K562 (cell line): ENCODE data around the gene HEATR9. TPM values are rescaled to one million over a fixed set of nuclear protein-coding genes. Genes with fewer than 3 reads are reported as not detected.
A peak's percentile ranks its signal among the peaks of the same experiment; 100 is the strongest.

Experiments used
- AFF4 ChIP-seq: sonication (generic); formaldehyde crosslinking; IDR thresholded peaks from 2 replicates; pipeline ENCODE4 v1.8.0; 2023; ENCODE audit warnings: mild to moderate bottlenecking, missing genetic modification reagents
- BCL6 ChIP-seq: fragments of 250-450 bp; sonication (Bioruptor Pico); IDR thresholded peaks from 2 replicates; pipeline ENCODE4 v1.4.0; 2020
- DACH1 ChIP-seq: fragments of 450-650 bp; IDR thresholded peaks from 2 replicates; pipeline ENCODE4 v1.6.1; 2018; ENCODE audit not compliant: partially characterized antibody
- EP300 ChIP-seq: IDR thresholded peaks from 2 replicates; pipeline ENCODE4 v1.6.1; 2012; ENCODE audit warnings: low read length, improper control_type of control experiment
- FOXA1 ChIP-seq: fragments of 450-650 bp; IDR thresholded peaks from 2 replicates; pipeline ENCODE4 v1.6.1; 2016; ENCODE audit warnings: mild to moderate bottlenecking, borderline replicate concordance
- IRF2 ChIP-seq: sonication (generic); formaldehyde crosslinking; IDR thresholded peaks from 2 replicates; pipeline ENCODE4 v1.8.1; 2022; ENCODE audit warnings: mild to moderate bottlenecking, missing genetic modification reagents
- KLF1 ChIP-seq: fragments of 450-650 bp; IDR thresholded peaks from 2 replicates; pipeline ENCODE4 v1.6.1; 2016; ENCODE audit warnings: missing genetic modification characterization, missing compliant biosample characterization
- NR2C1 ChIP-seq, 2 experiments: fragments of 450-650 bp; IDR thresholded peaks; 2 replicates each; pipeline ENCODE4 v1.6.1; 2017; ENCODE audit warnings: mild to moderate bottlenecking in 2 of 2, antibody characterized with exemption in 1 of 2, inconsistent platforms in 1 of 2, missing compliant biosample characterization in 1 of 2, missing genetic modification characterization in 1 of 2
- PTRF ChIP-seq: fragments of 450-650 bp; IDR thresholded peaks from 2 replicates; pipeline ENCODE4 v1.6.1; 2016; ENCODE audit warnings: mild to moderate bottlenecking, missing genetic modification characterization, missing compliant biosample characterization
- RFX1 ChIP-seq: fragments of 450-650 bp; IDR thresholded peaks from 2 replicates; pipeline ENCODE4 v1.6.1; 2016; ENCODE audit warnings: mild to moderate bottlenecking, moderate library complexity
- TSC22D4 ChIP-seq: fragments of 450-650 bp; IDR thresholded peaks from 2 replicates; pipeline ENCODE4 v1.6.1; 2016; ENCODE audit warnings: missing genetic modification characterization, missing biosample characterization, control low read depth
- U2AF1 ChIP-seq: fragments of 200-400 bp; formaldehyde crosslinking; optimal IDR thresholded peaks from 2 replicates; pipeline ENCODE3; 2017; ENCODE audit warnings: mild to moderate bottlenecking, low read depth, low read length, moderate library complexity
- ZNF561 ChIP-seq: fragments of 450-650 bp; formaldehyde crosslinking; conservative IDR thresholded peaks from 2 replicates; pipeline ENCODE4 v1.4.0; 2020; ENCODE audit warnings: mild to moderate bottlenecking, moderate library complexity
- ZNF589 ChIP-seq: fragments of 200-800 bp; sonication (Bioruptor generic); IDR thresholded peaks from 2 replicates; pipeline ENCODE4 v1.6.1; 2016; ENCODE audit warnings: low read depth, missing genetic modification characterization, missing compliant biosample characterization
- polyA plus RNA-seq, 8 experiments: library from polyadenylated mRNA; depleted of rRNA in 4 of 8; stranded (reverse) in 5 of 8; unstranded in 3 of 8; fragments of >200 nt; fragmentation: Nextera tagmentation in 2 of 8; fragmentation: Illumina TruSeq in 1 of 8; extraction: Ambion mirVana in 2 of 8; extraction: Trizol in 1 of 8; gene quantifications; 2 replicates each; pipeline versions ENCODE4 v1.2.1 to v1.2.3, GENCODE V29; 2011 to 2014; ENCODE audit warnings: inconsistent platforms in 1 of 8, missing spikeins in 1 of 8
- total RNA-seq, 7 experiments: library from RNA; depleted of rRNA in 6 of 7; stranded (reverse); fragments of >200 nt in 6 of 7; fragmentation: Illumina TruSeq in 2 of 7; extraction: Trizol in 2 of 7; gene quantifications; 2 replicates each; pipeline versions ENCODE4 v1.2.1 to v1.2.3, GENCODE V29; 2011 to 2021; ENCODE audit warnings: low replicate concordance in 1 of 7
- TF ChIP-seq, protein P1 (sequence below): fragments of 250-450 bp; sonication (Bioruptor Pico); IDR thresholded peaks from 2 replicates; pipeline ENCODE4 v1.6.1; 2021; ENCODE audit warnings: mild to moderate bottlenecking
- TF ChIP-seq, protein P2 (sequence below): sonication (generic); formaldehyde crosslinking; IDR thresholded peaks from 2 replicates; pipeline ENCODE4 v1.8.0; 2022; ENCODE audit warnings: mild to moderate bottlenecking, missing genetic modification reagents
- TF ChIP-seq, protein P3 (sequence below): fragments of 250-450 bp; sonication (Bioruptor Pico); IDR thresholded peaks from 2 replicates; pipeline ENCODE4 v1.8.0; 2022; ENCODE audit warnings: moderate library complexity, mild to moderate bottlenecking, inconsistent platforms

HEATR9 gene
- total and polyA plus RNA-seq, 9 of the 15 experiments (the other 6 are each of a cell fraction or from before 2014, with no cell fraction given), result not detected

GRCh38 chr17:35865412-35866340, 3.0 kb downstream of the HEATR9 start (continued):
- TF ChIP-seq IRF2 (CRISPR knock-in tag) (no peak), EP300 (peak; percentile 11; the same call in 1 of the 2 replicates), AFF4 (no peak), BCL6 (CRISPR knock-in tag) (no peak), DACH1 (no peak), NR2C1 (IDR thresholded peaks at IDR 0.05) (no peak), NR2C1 (tag; IDR thresholded peaks at IDR 0.05) (no peak), ZNF561 (CRISPR knock-in tag) (no peak), U2AF1 (no peak), FOXA1 (peak; percentile 11; the same call in 1 of the 2 replicates), KLF1 (no peak), TSC22D4 (no peak), ZNF589 (CRISPR knock-in tag) (0 out of 2 replicates have a peak, but pooled peaks have one; percentile 28), RFX1 (no peak), PTRF (tag) (no peak)
- TF ChIP-seq, protein P1, sequence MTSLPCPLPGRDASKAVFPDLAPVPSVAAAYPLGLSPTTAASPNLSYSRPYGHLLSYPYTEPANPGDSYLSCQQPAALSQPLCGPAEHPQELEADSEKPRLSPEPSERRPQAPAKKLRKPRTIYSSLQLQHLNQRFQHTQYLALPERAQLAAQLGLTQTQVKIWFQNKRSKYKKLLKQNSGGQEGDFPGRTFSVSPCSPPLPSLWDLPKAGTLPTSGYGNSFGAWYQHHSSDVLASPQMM (CRISPR knock-in tag), result no peak
- TF ChIP-seq, protein P2, sequence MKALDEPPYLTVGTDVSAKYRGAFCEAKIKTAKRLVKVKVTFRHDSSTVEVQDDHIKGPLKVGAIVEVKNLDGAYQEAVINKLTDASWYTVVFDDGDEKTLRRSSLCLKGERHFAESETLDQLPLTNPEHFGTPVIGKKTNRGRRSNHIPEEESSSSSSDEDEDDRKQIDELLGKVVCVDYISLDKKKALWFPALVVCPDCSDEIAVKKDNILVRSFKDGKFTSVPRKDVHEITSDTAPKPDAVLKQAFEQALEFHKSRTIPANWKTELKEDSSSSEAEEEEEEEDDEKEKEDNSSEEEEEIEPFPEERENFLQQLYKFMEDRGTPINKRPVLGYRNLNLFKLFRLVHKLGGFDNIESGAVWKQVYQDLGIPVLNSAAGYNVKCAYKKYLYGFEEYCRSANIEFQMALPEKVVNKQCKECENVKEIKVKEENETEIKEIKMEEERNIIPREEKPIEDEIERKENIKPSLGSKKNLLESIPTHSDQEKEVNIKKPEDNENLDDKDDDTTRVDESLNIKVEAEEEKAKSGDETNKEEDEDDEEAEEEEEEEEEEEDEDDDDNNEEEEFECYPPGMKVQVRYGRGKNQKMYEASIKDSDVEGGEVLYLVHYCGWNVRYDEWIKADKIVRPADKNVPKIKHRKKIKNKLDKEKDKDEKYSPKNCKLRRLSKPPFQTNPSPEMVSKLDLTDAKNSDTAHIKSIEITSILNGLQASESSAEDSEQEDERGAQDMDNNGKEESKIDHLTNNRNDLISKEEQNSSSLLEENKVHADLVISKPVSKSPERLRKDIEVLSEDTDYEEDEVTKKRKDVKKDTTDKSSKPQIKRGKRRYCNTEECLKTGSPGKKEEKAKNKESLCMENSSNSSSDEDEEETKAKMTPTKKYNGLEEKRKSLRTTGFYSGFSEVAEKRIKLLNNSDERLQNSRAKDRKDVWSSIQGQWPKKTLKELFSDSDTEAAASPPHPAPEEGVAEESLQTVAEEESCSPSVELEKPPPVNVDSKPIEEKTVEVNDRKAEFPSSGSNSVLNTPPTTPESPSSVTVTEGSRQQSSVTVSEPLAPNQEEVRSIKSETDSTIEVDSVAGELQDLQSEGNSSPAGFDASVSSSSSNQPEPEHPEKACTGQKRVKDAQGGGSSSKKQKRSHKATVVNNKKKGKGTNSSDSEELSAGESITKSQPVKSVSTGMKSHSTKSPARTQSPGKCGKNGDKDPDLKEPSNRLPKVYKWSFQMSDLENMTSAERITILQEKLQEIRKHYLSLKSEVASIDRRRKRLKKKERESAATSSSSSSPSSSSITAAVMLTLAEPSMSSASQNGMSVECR, result no peak
- TF ChIP-seq, protein P3, sequence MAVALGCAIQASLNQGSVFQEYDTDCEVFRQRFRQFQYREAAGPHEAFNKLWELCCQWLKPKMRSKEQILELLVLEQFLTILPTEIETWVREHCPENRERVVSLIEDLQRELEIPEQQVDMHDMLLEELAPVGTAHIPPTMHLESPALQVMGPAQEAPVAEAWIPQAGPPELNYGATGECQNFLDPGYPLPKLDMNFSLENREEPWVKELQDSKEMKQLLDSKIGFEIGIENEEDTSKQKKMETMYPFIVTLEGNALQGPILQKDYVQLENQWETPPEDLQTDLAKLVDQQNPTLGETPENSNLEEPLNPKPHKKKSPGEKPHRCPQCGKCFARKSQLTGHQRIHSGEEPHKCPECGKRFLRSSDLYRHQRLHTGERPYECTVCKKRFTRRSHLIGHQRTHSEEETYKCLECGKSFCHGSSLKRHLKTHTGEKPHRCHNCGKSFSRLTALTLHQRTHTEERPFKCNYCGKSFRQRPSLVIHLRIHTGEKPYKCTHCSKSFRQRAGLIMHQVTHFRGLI (CRISPR knock-in tag), result no peak
